ENCODE data around the gene ARHGAP23.
A peak's percentile ranks its signal among the peaks of the same experiment; 100 is the strongest.

The ARHGAP23 gene

DNA sequence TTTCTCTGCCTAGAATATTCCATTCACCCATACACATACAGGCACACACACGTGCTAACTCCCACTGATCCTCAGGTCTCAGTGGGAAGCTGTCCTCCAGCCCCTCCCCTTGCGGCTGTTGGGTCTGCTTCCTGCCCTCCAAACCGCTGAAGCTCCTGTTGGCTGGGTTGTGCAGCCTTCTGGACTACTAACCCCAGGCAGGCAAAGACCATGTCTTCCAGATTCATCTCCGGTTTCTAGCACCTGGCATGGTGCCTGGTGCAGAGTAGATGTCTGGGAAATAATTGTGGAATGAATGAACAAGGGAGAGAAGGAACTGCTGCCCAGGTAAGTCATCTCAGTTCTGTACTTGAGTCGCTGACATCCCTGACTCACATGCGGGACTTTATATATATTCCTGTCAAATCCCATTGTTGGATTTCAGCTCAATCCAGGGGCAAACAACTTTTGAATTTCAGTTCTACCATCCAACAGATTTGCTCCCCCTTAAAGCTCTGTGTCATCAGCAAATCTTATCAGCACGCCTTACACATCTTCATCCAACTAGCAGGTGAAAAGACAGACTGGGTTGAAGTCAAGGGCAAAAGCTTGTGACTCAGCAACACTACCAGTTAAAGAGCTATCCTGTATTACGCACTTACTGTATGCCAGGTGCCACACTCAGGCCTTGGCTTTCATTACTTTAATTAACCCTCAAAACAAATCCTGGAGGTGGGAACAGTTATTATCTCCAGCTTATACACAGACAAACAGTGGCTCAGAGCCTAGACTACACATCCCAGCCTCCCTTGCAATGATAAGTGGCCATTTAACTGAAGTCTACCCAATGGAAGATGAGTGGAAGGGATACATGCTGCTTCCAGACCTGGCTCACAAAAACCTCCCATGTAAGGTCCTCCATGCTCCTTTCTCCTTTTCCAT lies 126.4 kb downstream of the ARHGAP23 start:
- no peak for DNase-seq

DNA sequence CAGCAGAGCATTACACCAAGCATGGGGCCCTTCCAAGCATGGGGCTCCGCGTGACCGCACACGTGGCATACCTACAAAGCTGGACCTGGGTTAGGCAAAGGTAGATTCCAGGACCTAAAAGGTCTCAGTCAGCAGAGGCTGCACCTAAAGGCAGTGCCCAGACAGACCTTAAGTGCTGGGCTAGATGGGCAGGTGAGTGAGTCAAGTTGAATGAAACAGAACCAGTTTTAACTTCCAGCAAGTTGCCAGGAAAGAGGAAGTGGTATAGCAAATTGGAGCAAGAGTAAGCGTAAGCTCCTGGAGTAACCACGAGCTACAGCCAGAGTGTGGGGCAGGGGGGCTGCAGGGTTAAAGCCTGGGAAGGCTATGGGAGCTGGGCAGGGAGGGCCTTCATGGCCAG lies 128.0 kb downstream of the ARHGAP23 start:
- DNase-seq, result no peak

DNA sequence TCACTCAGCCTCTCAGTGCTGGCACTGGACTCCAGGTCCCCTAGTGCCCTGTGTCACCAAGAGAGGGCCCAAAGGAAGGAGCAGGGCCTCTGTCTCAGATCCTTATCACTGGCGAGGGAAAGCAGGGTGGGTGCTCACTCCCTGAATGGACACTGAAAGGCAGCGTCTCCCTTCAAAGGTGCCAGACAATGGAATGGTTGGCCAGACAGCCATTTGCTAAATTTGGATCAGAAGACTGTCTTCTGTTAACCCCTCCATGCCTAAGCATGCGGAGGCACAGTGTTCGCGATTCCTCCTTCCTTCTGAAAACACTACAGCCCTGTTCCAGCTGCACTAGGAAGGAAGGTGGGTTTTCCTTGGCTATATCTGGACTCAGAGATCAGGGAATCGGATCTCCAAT lies 129.1 kb downstream of the ARHGAP23 start:
- no peak for DNase-seq

DNA sequence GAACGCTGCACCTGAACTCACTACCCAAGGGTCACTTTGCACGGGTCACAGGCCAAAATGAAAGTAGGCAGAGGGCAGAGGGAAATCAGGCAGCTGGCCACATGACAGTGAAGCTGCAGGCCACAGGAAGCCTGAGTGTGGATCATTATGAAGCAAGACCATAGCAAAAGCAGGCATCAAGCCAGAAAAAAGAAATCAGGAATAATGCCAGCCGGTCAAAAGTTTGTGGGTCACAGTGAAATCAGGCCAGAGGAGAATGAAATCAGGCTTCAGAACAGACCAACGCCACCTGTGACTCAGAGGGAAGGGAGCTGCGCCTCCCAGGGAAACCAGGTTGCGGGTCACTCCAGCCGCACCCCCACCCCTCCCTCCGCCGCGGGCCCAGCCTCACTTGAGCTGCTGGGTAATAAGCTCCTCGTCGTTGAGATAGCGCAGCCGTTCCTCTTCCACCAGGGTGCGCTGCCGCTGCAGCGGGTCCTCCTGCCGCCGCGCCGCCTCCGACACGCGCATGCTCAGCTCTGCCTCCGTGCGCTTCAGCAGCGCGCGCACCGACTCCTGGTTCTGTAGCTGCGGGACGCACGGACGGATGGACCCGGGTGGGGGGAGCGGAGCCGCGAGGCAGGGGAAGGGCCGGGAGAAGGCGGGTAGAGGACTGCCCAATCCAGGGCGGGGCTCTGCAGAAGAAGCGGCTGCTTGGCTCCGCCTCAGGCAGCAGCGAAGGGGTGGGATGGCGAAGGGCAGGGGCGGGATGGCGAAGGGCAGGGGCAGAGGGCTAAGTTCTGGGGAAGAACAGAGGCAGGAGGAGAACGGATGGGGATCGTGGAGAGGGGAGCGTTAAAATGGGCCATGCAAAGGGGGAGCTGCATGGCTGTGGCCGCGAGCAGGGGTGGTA lies 129.8 kb downstream of the ARHGAP23 start:
- peak; percentile 69 to 86 (median 79) for DNase-seq

DNA sequence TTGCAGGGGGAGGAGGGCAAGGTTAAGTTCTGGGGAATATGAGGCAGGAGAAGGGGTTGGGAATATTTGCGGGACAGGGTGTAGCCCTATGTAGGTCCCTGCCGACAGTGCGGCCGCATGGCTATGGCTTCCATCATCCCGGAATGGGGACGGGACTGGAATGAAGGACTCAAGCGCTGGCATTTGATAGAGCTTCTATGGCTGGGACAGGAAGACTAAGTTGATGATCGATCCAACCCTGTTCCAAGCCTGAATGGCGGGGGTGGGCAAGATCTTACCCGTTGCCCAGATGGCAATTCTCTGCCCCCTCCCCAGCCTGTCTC lies 130.4 kb downstream of the ARHGAP23 start:
- peak in 1 of 6 experiments; percentile 39 for DNase-seq

DNA sequence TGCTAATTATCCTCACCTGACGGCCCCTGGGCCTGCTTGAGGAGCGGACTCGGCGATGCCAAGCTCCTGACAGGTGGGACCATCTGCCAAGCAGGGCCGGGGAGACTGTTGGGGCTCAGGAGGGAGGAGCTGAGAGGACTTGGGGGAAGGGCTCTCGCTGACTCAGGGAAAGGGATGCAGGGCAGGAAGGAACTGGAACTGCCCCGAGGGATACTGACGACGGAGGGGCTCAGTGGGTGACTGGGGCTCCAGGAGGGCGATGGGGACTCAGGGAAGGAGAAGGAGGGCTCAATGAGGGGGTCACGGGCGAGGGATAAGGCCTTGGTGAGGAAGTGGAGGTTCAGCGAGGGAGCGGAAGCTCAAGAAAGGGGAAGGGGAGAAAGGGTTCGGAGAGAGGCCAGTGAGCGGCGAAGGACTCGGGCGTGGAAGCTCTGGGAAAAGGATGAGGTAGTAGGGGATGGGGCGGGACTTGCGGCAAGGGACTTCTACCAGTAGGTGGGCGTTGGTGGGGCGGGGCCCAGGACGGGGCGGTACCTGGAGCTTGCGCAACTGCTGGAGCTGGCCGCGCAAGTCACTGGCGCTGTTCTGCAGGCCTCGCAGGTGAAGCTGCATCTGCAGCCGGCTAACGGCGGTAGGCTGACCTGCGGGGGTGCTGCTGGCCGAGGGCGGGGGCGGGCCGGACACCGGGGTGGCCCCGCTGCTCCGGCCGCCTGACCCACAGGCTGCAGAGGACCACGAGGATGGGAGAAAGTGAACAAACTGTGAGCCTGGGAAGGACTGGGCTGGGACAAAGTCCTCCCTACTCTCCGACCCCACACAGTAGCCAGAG lies 131.0 kb downstream of the ARHGAP23 start:
- peak; percentile 70 to 88 (median 80) for DNase-seq

DNA sequence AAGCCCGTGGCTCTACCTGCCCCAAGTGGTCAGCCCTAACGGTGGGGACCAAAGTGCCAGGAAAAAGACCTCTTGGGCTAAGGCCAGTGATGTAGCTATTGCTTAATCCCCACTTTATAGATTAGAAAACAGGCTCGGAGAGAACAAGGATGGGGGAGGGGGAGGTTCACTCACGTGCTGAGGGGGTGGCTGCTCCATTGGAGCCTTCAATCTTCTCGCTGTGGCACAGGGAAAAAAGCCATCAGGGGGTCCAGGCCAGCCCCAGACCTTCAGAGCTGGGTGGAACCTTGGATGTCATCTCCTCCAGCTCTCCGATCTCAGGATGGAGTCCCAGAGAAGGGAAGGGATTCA lies 131.6 kb downstream of the ARHGAP23 start:
- no peak for DNase-seq

DNA sequence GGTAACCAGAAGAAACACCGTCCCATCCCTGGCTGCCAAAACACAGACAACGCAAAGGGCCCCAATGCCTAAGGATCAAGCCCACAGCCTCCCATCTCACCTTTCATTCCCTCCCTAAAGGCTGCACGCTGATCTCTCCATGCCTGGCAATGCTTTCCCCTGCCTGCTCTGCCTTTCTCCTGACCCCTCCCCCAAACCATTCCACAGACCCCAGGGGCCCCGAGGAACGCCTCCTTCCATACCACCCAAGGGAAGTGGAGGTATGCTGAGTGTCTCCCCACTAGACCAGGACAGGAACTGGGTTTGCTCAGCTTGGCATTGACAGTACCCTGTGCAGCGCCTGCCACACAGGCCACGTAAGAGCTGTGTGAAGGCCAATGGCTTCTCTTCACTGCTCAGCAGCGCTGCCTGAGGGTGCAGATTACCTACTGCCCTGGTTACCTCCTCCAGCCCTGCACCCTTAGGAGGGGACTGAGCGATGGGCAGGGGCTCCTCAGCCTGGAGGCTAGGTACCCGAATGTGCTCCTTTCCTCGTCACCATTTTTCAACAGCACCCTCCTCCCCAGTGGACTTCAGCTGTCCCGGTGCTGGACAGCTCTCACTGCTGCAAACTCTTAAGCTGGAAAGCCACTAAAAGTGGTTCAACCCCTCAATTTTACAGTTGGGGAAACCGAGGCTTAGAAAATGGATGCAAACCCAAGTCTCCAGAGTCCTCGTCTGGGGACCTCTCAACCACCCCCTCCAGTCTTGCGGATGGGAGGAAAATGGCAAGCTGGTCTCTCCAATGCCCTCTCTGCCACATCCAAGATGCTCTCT lies 132.4 kb downstream of the ARHGAP23 start:
- DNase-seq, result peak in 3 of 6 experiments; percentile 17 to 36 (median 23)

DNA sequence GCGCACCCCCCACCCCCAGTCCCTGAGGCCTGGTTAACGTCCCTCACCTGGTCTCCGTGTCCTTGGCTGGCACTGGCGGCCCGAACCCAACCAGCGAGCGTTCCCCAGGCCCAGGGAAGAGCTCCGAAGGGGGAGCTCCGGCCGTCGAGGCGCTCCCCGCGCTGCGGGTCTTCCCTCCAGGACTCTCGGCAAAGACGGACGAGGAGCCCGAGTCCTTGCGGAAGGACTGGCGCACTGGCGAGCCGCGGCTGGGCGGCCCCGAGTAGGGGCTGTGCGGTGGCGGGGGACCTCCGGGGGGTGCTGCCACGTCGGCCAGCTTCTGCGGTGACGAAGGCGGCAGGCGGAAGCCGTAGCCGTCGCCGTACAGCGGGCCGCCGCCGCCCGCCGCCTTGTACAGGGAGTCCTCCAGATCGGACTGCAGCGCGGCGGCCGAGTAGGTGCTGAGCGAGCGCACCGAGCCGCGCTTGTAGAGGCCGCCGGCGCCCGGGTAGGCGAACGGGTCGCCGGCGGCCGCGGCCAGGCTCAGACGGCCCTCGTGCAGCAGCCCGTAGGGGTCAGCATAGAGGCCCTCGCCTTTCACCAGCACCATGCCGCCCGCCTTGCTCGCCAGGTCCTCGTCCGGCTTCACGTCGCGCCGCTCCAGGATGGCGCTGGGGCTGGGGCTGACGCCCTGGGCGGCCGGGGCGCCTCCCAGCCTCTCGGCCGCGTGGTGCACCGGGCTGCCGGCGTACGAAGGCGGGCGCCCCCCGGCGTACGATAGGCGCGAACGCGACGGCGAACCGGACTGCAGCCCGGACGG lies 133.4 kb downstream of the ARHGAP23 start:
- no peak for DNase-seq

Data from stimulated activated naive CD4-positive, alpha-beta T cell (primary cell).